Naive thymus-derived CD8-positive, alpha-beta T cell (primary cell): ENCODE measurements around the gene IDH3G. TPM values are rescaled to one million over a fixed set of nuclear protein-coding genes. Genes with fewer than 3 reads are reported as not detected.

Source experiments
- ATAC-seq, 2 donors: fragments of 150-1000 bp; cut with Tn5 transposase in 1 of 2; sonication (Bioruptor Pico), chemical (Tn5 transposase) in 1 of 2; 1 replicate in 1 of 2; 2 replicates in 1 of 2; pipeline ENCODE4 v1.10.0; 2021; ENCODE audit warnings: mild to moderate bottlenecking in 2 of 2, moderate library complexity in 2 of 2
- POLR2A ChIA-PET: fragments of 350-600 bp; sonication (Branson Sonifier 250); formaldehyde crosslinking; loops from one replicate; lab custom pipeline; 2021; ENCODE audit warnings: antibody characterized with exemption; lab: Charles Lee
- DNase-seq, 10 donors: peaks; one replicate each; pipeline versions ENCODE4 v3.0.0 to v3.0.0-alpha.2; 2020 to 2022
- H3K27ac Mint-ChIP-seq, 10 donors: one replicate each; pipeline ENCODE4 v1.8.0; 2020 to 2022; ENCODE audit warnings: mild to moderate bottlenecking in 10 of 10, mixed read lengths in 10 of 10, moderate library complexity in 4 of 10, inconsistent platforms in 1 of 10
- H3K27me3 Mint-ChIP-seq, 5 donors: one replicate each; pipeline ENCODE4 v1.8.0; 2021 to 2022; ENCODE audit warnings: mixed read lengths in 5 of 5
- H3K36me3 Mint-ChIP-seq, 3 donors: one replicate each; pipeline ENCODE4 v1.8.0; 2020 to 2022; ENCODE audit warnings: mixed read lengths in 3 of 3, mild to moderate bottlenecking in 2 of 3, inconsistent platforms in 1 of 3
- H3K4me1 Mint-ChIP-seq, 4 donors: one replicate each; pipeline ENCODE4 v1.8.0; 2021 to 2022; ENCODE audit warnings: mixed read lengths in 4 of 4
- H3K4me3 Mint-ChIP-seq, 10 donors: one replicate each; pipeline ENCODE4 v1.8.0; 2020 to 2022; ENCODE audit warnings: mild to moderate bottlenecking in 10 of 10, mixed read lengths in 10 of 10, moderate library complexity in 6 of 10, inconsistent platforms in 1 of 10
- H3K9me3 Mint-ChIP-seq, 9 donors: one replicate each; pipeline ENCODE4 v1.8.0; 2020 to 2022; ENCODE audit warnings: mixed read lengths in 9 of 9, mild to moderate bottlenecking in 3 of 9, inconsistent platforms in 1 of 9, moderate library complexity in 1 of 9
- polyA plus RNA-seq, 3 donors: library from polyadenylated mRNA; unstranded; fragments of 300-500 nt; fragmentation: Illumina TruSeq; gene quantifications; one replicate each; pipeline ENCODE4 v1.2.3, GENCODE V29; 2021
- total RNA-seq, 8 experiments: library from RNA in 2 of 8; stranded (reverse) in 2 of 8; gene quantifications; one replicate each; pipeline ENCODE4 v1.2.3 and lab custom pipeline; 2021 to 2026

The IDH3G gene
- total and polyA plus RNA-seq, 5 experiments from 2014 or later, result 47.7 to 109 (median 71.9) TPM

DNA sequence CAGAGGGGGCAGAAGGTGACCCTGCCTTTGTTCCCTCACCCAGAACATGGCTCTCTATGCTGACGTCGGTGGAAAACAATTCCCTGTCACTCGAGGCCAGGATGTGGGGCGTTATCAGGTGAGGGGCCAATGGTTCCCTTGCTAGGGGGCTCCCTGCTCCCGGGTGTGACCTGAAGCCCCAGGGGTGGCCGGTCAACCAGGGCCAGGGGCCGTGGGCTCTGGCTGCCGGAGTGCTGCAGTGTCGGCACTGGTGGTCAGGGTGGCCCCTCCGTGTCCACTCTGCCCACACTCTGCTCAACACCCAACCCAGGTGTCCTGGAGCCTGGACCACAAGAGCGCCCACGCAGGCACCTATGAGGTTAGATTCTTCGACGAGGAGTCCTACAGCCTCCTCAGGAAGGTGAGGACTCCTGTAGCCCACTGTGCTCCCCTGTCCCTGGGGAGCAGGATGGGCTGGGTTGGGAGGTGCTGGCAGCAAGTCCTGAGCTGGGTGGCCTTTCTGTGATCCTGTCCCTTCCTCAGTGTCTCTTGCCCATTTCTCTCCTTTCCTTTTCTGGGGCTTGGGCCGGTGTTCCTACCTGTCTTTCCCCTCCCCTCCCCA is 3.3 kb upstream of the IDH3G start:
- H3K9me3 Mint-ChIP-seq, result no peaks in the 10 kb centered on the region
- no peaks in the 10 kb centered on the region for H3K27me3 Mint-ChIP-seq
- H3K36me3 Mint-ChIP-seq, result peaks cover 0 to 14% (median 0%) of the 10 kb centered on the region in 3 donors
- POLR2A ChIA-PET, result no interaction called here
- H3K4me3 Mint-ChIP-seq, result peak overlapping the region in 1 of 10 donors; percentile 41
- H3K27ac Mint-ChIP-seq, result peak overlapping the region in 1 of 10 donors; percentile 84
- no peak for DNase-seq
- H3K4me1 Mint-ChIP-seq, result peaks cover 6 to 26% (median 24%) of the 10 kb centered on the region in 4 donors
- no peak for ATAC-seq

DNA sequence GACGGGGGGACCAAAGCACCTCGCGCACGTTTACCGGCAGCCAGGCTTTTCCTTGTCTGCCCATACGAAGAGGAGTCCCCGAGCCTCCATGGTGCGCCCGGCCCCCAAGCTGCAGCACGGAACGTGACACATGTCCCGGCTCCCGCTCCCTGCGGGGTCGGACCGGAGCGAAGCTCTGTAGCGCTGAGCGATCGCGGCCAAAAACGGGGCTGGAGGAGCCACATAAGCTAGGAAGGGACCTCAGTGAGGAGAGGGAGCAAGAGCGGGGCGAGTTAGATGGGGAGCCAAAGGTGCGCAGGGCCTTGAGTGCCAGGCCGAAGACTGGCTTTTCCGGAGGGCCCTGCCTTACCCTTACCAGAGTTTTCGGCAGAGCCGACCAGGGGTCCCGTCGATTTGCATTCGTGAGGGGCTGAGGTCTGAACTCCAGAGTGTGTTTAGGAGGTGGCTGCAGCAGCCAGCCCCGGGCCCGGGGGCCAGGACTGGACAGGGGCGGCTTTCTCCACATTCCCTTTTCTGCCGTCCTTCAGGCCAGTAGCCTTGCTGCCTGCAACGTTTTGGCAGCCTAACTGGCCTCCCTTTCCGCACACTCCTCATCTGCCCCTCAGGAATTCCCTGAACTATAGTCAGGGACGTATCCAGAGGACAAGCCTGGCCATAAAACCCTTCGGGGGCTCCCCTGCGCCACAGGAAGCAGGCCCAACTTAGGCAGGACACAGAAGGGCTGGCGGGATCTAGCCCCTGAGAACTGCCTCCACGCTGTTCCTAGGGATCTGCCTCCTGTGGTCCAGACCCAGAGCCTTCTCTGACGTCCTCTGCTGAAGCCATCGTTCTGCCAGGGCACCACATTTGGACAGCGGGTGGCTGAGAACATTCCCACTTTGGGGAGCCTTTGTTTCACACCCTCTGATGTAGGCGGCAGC is 982 bp upstream of the IDH3G start:
- no peaks in the 10 kb centered on the region for H3K27me3 Mint-ChIP-seq
- H3K4me1 Mint-ChIP-seq, result peaks cover 7 to 40% (median 26%) of the 10 kb centered on the region in 4 donors
- DNase-seq, result peak in 1 of 10 donors; percentile 2
- POLR2A ChIA-PET, result interaction anchor here (0.7 to 3.0 kb wide), 9 partner anchors 13 to 752 kb away, joined by 3 to 39 read pairs (median 4); partner anchors contain the start of genes ARHGAP4, HCFC1, IKBKG and TMEM187
- no peaks in the 10 kb centered on the region for H3K9me3 Mint-ChIP-seq
- peak overlapping the region in 9 of 10 donors; percentile 72 to 96 (median 93) for H3K27ac Mint-ChIP-seq
- peak overlapping the region; percentile 86 to 95 (median 92) for H3K4me3 Mint-ChIP-seq
- peaks cover 0 to 14% (median 0%) of the 10 kb centered on the region in 3 donors for H3K36me3 Mint-ChIP-seq
- peak; percentile 2 to 10 for ATAC-seq

DNA sequence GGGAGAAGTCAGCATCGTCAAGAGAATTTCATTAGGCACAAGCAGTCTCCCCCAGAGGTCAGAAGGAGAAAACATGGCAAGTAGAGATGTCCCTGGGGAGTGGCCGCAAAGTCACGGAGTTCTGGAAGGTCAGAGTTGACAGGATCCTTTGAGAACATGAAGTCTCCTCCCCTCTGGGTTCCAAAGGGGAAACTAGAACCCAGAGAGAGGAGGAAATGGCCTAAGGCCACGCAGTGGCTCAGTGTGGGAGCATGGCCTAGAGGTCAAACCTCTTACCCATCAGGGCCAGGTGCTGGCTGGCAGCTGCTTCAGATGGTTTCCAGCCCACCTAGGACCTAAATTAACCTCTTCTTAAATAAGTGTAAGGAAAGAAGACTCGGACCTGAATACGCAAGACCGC is 884 bp downstream of the IDH3G start:
- ATAC-seq, result no peak
- Mint-ChIP-seq H3K4me3 (peak overlapping the region; percentile 86 to 95 (median 92)), H3K9me3 (no peaks in the 10 kb centered on the region), H3K36me3 (peaks cover 0 to 13% (median 0%) of the 10 kb centered on the region in 3 donors), H3K27ac (peak overlapping the region; percentile 78 to 96 (median 91)), H3K4me1 (peaks cover 7 to 41% (median 26%) of the 10 kb centered on the region in 4 donors), H3K27me3 (no peaks in the 10 kb centered on the region)
- no peak for DNase-seq
- POLR2A ChIA-PET, result interaction anchor here (3.0 kb wide), 1 partner anchor 134 kb away, joined by 39 read pairs; the partner anchor contains the start of gene ARHGAP4

DNA sequence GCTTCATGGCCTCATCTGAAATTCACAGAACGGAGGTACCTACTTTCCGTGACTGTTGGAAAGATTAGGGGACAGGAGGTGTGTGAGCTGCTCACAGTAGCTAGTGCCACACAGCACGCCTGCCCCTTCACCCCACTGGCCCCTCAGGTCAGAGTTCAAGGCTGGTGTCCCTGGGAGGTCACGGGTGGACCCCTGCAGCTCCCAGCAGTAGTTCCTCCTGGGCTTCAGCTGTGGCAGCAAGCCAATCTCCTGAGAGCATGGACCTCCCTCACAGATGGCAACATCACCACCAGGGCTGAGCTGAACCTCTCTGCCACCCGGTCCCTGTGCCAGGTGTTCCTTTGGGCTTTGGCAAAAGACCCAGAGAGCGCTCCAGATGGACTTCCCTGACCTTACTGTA is 1.8 kb downstream of the IDH3G start:
- H3K27me3 Mint-ChIP-seq, result no peaks in the 10 kb centered on the region
- H3K4me3 Mint-ChIP-seq, result peak overlapping the region in 3 of 10 donors; percentile 86 to 93 (median 90)
- no peak overlapping the region for H3K27ac Mint-ChIP-seq
- H3K9me3 Mint-ChIP-seq, result no peaks in the 10 kb centered on the region
- peaks cover 7 to 41% (median 26%) of the 10 kb centered on the region in 4 donors for H3K4me1 Mint-ChIP-seq
- peaks cover 0 to 16% (median 0%) of the 10 kb centered on the region in 3 donors for H3K36me3 Mint-ChIP-seq
- no peak for ATAC-seq
- POLR2A ChIA-PET, result interaction anchor here (0.9 to 3.0 kb wide), 2 partner anchors 111 to 135 kb away, joined by 4 to 39 read pairs; partner anchors contain the start of gene ARHGAP4
- DNase-seq, result no peak

DNA sequence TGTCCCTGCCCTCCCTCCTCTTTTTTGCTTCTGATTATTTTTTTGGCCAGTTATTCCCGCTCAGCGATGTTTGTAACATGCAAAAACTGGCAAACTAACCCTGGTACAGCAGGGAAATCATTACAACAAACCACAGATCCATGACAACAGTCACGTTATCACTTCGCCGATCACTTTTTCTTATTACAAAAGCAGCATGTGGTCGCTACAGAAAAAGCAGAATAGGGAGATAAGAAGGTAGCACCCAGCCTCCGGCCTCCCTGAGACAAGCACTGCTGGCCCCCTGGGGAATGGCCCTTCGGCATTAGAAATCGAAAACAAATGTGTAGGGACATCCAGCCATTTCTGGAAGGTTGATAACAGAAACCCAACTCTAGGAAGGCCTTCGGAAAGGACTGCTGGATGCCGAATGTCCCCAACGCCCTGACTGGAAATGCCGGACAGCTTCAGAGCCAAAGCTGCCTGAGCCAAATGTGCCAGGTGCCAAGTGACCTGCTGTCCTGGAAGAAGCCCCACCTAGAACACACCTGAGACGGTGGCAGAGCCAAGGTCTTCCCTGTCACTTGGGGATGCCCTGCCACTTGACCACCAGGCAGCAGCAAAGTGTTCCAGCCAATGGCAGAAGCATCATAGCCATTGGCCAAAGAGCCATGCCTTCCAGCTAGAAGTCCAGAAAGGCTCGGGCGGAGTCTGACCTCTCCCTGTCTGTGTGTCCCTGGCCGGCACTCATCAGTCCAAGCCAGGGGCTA is 2.9 kb downstream of the IDH3G start:
- POLR2A ChIA-PET, result interaction anchor here (0.6 to 0.9 kb wide), 2 partner anchors 34 to 112 kb away, joined by 3 to 4 read pairs; no protein-coding TSS in a partner anchor
- DNase-seq (no peak), ATAC-seq (no peak)
- Mint-ChIP-seq H3K27me3 (no peaks in the 10 kb centered on the region), H3K9me3 (no peaks in the 10 kb centered on the region), H3K27ac (peak overlapping the region in 1 of 10 donors; percentile 25), H3K36me3 (peaks cover 0 to 14% (median 0%) of the 10 kb centered on the region in 3 donors), H3K4me3 (no peak overlapping the region), H3K4me1 (peaks cover 7 to 35% (median 19%) of the 10 kb centered on the region in 4 donors)

DNA sequence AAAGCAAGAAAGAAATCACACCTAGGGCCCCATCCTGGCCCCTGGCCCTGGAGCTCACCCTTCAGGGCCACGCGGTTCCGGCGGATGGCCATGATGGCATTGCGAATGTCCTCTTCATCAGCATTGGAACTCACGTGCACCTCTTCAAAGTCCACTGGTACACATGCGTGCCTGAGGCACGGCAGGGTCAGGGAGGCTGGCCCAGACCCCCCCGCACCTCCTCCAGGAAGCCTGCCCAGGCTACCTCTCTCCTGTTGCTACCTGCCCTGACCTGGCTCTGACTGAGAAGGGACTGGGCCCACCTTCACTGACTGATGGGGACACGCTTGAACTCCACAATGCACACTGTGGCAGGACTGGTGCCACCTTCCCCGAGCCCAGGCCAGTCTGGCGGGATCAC is 4.5 kb downstream of the IDH3G start:
- Mint-ChIP-seq H3K4me1 (peaks cover 7 to 25% (median 11%) of the 10 kb centered on the region in 4 donors), H3K27me3 (no peaks in the 10 kb centered on the region), H3K4me3 (no peak overlapping the region), H3K27ac (no peak overlapping the region), H3K9me3 (no peaks in the 10 kb centered on the region), H3K36me3 (peaks cover 0 to 13% (median 0%) of the 10 kb centered on the region in 3 donors)
- POLR2A ChIA-PET, result no interaction called here
- no peak for DNase-seq
- ATAC-seq, result no peak

DNA sequence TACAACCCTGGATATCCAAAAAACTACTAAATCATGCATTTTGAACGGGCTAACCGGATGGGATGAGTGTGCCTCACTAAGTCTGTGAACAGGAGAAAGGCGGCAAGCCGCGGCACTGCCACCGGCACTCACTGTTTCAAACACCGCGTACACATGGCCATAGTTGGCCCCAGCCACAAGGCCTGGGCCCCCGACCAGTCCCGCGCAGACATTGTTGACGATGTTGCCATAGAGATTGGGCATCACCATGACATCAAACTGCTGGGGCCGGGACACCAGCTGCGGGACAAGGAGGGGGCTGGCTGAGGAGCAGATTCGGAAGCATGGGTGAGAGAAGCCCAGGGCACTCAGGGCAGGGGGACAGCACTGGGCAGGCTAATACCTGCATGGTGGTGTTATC is 7.5 kb downstream of the IDH3G start:
- POLR2A ChIA-PET, result no interaction called here
- H3K36me3 Mint-ChIP-seq, result peaks cover 0 to 13% (median 0%) of the 10 kb centered on the region in 3 donors
- H3K4me3 Mint-ChIP-seq, result no peak overlapping the region
- ATAC-seq, result no peak
- H3K9me3 Mint-ChIP-seq, result no peaks in the 10 kb centered on the region
- H3K4me1 Mint-ChIP-seq, result peaks cover 0 to 8% (median 1%) of the 10 kb centered on the region in 4 donors
- H3K27ac Mint-ChIP-seq, result peak overlapping the region in 1 of 10 donors; percentile 15
- no peaks in the 10 kb centered on the region for H3K27me3 Mint-ChIP-seq
- no peak for DNase-seq

DNA sequence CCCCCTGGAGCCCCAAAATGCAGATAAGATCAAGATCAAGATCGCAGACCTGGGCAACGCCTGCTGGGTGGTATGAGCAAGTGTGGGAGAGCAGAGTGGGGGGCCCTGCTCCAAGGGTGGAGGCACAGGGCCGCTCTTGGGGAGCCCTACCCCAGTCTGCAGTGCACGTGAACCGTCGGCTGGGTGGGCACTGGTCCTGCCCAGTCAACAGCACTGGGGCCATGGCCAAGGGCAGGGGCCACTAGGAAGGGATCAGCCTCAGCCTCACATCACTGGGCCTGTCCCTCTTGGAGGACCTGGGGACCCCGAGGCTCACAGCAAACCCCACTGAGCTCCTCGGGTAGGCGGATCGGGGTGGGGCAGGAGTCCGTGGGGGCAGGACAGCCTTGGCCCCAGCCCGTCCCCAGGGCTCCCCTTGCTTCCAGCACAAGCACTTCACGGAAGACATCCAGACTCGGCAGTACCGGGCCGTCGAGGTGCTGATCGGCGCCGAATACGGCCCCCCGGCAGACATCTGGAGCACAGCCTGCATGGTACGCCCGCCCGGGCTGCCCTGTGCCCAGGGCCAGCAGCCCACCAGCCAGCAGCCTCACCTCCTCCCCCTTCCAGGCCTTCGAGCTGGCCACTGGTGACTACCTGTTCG is 9.7 kb downstream of the IDH3G start:
- Mint-ChIP-seq H3K27ac (peak overlapping the region in 2 of 10 donors; percentile 63 to 65), H3K4me3 (no peak overlapping the region), H3K4me1 (peaks cover 6 to 11% (median 10%) of the 10 kb centered on the region in 4 donors), H3K27me3 (no peaks in the 10 kb centered on the region), H3K36me3 (peaks cover 0 to 13% (median 0%) of the 10 kb centered on the region in 3 donors), H3K9me3 (no peaks in the 10 kb centered on the region)
- DNase-seq (no peak), ATAC-seq (no peak)
- POLR2A ChIA-PET, result no interaction called here

DNA sequence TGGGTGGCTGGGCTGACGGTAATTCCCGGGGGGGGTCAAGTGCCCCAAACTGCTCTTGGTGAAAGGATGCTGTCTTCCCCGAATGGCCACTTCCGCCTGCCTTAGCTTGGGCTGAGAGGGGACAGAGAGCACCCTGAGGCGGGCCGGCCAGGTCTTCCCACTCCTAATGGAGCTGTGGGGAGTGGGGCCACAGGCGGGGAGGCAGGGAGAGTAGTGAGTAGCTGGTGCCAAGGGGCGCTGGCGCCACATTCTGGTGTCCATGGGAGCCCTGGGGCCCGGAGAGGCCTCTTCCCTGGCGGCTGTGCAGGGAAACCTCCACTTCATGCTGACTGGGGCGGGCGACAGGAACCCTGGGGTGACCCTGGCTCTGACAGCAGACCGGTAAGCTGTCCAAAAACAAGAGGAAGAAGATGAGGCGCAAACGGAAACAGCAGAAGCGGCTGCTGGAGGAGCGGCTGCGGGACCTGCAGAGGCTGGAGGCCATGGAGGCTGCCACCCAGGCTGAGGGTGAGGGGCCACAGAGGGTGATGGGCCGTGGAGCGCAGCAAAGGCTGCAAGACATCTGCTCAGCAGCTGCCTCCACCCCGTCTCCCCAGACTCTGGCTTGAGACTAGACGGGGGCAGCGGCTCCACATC is 10.7 kb downstream of the IDH3G start:
- Mint-ChIP-seq H3K4me3 (no peak overlapping the region), H3K9me3 (no peaks in the 10 kb centered on the region), H3K4me1 (peaks cover 6 to 10% (median 8%) of the 10 kb centered on the region in 4 donors), H3K36me3 (peaks cover 0 to 9% (median 0%) of the 10 kb centered on the region in 3 donors), H3K27me3 (no peaks in the 10 kb centered on the region), H3K27ac (peak overlapping the region in 1 of 10 donors; percentile 24)
- ATAC-seq (no peak), DNase-seq (no peak)
- POLR2A ChIA-PET, result no interaction called here

DNA sequence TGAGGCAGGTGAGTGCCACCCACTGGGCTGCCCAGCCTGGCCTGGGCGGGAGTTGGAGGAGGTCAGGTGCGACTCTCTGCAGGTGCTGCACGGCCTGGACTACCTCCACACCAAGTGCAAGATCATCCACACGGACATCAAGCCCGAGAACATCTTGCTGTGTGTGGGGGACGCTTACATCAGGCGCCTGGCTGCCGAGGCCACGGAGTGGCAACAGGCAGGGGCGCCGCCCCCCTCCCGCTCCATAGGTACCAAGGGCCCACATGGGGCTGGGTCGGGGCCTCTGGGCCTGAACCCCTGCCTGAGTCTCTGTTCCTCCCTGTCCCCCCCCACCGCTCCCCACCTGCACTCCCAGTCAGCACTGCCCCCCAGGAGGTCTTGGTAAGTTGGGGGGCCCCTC is 11.3 kb downstream of the IDH3G start:
- no peak for DNase-seq
- Mint-ChIP-seq H3K27me3 (no peaks in the 10 kb centered on the region), H3K4me3 (no peak overlapping the region), H3K4me1 (peaks cover 6 to 10% (median 8%) of the 10 kb centered on the region in 4 donors), H3K27ac (no peak overlapping the region), H3K9me3 (no peaks in the 10 kb centered on the region), H3K36me3 (peaks cover 0 to 7% (median 0%) of the 10 kb centered on the region in 3 donors)
- POLR2A ChIA-PET, result interaction anchor here (1.4 kb wide), 1 partner anchor 12 kb away, joined by 3 read pairs; the partner anchor contains the start of genes IDH3G and SSR4
- ATAC-seq, result no peak

DNA sequence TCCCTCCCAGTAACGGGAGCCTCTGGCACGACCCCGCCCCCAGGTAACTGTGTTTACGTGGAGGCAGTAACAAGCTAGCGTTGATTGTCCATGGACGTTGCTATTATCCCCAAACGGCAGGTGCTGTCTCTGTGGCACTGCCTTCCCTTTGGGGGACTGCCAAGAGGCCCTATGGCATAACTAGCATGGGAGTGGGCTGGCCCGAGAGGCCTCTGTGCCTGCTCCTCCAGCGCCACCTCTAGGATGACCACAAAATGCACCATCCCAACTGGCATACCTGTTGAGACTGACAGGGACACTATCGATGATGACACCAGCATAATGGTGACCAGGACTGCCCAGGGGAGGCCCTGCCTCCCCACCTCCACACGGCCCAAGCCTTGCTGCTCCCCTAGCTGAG is 11.9 kb downstream of the IDH3G start:
- Mint-ChIP-seq H3K4me1 (peaks cover 6 to 10% (median 8%) of the 10 kb centered on the region in 4 donors), H3K4me3 (no peak overlapping the region), H3K9me3 (no peaks in the 10 kb centered on the region), H3K27me3 (no peaks in the 10 kb centered on the region), H3K27ac (no peak overlapping the region), H3K36me3 (peaks cover 0 to 4% (median 0%) of the 10 kb centered on the region in 3 donors)
- DNase-seq, result no peak
- no peak for ATAC-seq
- POLR2A ChIA-PET, result interaction anchor here (1.4 kb wide), 1 partner anchor 12 kb away, joined by 3 read pairs; the partner anchor contains the start of genes IDH3G and SSR4
